ENCODE data around the gene RDH5. TPM values are rescaled to one million over a fixed set of nuclear protein-coding genes. Genes with fewer than 3 reads are reported as not detected.

RDH5 gene
- total and polyA plus RNA-seq, 12 donors: 1.9 to 41.4 (median 5.3) TPM

DNA sequence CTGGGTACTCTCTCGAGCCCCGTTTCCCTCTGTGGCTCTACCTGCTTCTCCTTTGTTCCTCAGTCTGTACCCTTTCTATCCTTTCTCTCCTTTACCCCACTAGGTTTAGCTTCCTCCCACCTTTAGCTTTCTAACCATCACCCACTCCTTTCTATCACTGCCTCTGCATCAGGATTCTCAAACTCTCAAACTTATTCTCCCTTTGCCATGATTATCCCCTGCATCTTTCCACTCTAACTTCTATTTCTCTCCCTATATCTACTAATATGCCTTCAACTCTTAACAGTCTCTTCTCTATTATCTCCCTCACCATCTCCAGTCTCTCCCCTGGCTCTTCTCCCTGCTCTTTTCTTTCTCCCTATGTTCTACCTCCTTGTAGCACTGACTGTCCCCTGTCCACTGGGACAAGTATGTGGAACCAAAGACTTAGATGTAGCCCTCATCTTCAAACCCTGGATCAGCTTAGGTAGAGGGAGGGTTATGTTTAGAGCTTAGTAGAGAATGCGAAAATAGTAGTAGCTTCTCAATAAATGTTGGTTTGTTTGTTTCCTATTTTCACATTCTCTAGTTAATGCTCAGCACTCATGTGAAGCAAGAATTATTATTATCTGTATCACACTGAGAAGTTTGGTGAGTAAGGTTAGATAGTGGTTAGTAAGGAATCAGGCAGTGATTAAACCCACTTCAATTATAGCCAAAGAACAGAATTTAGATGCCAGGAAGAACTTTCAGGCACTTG is 26.1 kb downstream of the RDH5 start:
- H3K4me3 ChIP-seq: no peak overlapping the region
- intact Hi-C loops (cut with DNase I): loop anchor here in 1 of 2 donors (10.0 kb wide), 1 partner anchor 58 kb away; no protein-coding TSS in a partner anchor
- TF ChIP-seq POLR2A (IDR thresholded peaks at IDR 0.05): no peak
- TF ChIP-seq, protein P1, sequence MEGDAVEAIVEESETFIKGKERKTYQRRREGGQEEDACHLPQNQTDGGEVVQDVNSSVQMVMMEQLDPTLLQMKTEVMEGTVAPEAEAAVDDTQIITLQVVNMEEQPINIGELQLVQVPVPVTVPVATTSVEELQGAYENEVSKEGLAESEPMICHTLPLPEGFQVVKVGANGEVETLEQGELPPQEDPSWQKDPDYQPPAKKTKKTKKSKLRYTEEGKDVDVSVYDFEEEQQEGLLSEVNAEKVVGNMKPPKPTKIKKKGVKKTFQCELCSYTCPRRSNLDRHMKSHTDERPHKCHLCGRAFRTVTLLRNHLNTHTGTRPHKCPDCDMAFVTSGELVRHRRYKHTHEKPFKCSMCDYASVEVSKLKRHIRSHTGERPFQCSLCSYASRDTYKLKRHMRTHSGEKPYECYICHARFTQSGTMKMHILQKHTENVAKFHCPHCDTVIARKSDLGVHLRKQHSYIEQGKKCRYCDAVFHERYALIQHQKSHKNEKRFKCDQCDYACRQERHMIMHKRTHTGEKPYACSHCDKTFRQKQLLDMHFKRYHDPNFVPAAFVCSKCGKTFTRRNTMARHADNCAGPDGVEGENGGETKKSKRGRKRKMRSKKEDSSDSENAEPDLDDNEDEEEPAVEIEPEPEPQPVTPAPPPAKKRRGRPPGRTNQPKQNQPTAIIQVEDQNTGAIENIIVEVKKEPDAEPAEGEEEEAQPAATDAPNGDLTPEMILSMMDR (IDR thresholded peaks at IDR 0.05): no peak
- H3K9me3 ChIP-seq (replicated peaks in 1 of 3): no peaks in the 10 kb centered on the region
- no peak for DNase-seq
- no peaks in the 10 kb centered on the region for H3K27me3 ChIP-seq
- peaks cover 0 to 2% of the 10 kb centered on the region in 2 donors for H3K36me3 ChIP-seq (replicated peaks in 1 of 2)
- peak overlapping the region in 2 of 5 donors; percentile 47 to 59 for H3K27ac ChIP-seq
- 39 to 52% (median 45%) methylated on average over 3 of the region's 3 CpGs for WGBS, 4 donors
- H3K4me1 ChIP-seq (replicated peaks in 1 of 2): peaks cover 8 to 15% of the 10 kb centered on the region in 2 donors

DNA sequence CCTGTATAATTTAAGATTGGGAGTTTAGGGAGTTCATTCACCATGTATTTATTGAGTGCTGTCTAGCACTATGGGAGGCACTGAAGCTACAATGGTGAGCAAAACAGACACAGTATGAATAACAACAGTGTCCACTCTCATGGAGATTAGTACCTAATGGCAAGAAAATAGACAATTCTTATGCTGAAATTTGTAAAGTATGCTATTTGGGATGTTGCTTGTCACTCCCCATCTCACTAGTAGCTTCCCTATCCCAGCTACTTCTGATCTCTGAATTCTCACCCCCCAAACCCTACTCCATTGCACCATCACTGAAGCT is 26.7 kb downstream of the RDH5 start:
- Histone ChIP-seq H3K36me3 (replicated peaks in 1 of 2) (peaks cover 0 to 7% of the 10 kb centered on the region in 2 donors), H3K4me1 (replicated peaks in 1 of 2) (peaks cover 8 to 15% of the 10 kb centered on the region in 2 donors), H3K27me3 (no peaks in the 10 kb centered on the region), H3K4me3 (no peak overlapping the region), H3K27ac (no peak overlapping the region), H3K9me3 (replicated peaks in 1 of 3) (no peaks in the 10 kb centered on the region)
- intact Hi-C loops (cut with DNase I): loop anchor here in 1 of 2 donors (10.0 kb wide), 1 partner anchor 58 kb away; no protein-coding TSS in a partner anchor
- no peak for DNase-seq
- TF ChIP-seq POLR2A (IDR thresholded peaks at IDR 0.05): no peak
- TF ChIP-seq, protein P1 (IDR thresholded peaks at IDR 0.05): no peak

DNA sequence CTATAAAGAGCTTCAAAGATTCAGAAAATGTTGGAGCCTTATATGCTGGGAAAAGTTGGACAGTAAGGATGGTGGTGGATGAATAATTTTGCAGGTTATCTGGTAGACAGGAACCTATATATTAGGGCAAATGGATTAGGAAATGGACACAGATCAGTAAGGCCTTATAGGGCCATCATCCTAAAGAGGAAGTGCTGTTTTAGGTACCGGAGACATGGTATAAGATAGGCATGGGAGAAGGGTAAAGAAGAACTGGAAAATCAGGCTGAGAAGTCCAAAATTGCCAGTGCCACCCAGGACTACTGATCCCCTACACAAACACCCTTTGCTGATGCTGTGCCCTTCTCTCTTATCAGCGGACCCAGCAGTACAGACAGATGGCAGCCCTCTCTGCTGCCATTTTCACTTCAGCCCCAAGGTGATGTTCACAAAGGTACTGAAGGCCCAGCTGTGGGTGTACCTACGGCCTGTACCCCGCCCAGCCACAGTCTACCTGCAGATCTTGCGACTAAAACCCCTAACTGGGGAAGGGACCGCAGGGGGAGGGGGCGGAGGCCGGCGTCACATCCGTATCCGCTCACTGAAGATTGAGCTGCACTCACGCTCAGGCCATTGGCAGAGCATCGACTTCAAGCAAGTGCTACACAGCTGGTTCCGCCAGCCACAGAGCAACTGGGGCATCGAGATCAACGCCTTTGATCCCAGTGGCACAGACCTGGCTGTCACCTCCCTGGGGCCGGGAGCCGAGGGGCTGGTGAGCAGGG is 28.2 kb downstream of the RDH5 start:
- Histone ChIP-seq H3K27ac (no peak overlapping the region), H3K4me3 (no peak overlapping the region), H3K9me3 (replicated peaks in 1 of 3) (no peaks in the 10 kb centered on the region), H3K27me3 (no peaks in the 10 kb centered on the region), H3K4me1 (replicated peaks in 1 of 2) (peaks cover 8 to 15% of the 10 kb centered on the region in 2 donors), H3K36me3 (replicated peaks in 1 of 2) (peaks cover 0 to 23% of the 10 kb centered on the region in 2 donors)
- WGBS, 4 donors: 92 to 94% (median 93%) methylated on average over 10 to 18 of the region's 18 CpGs
- no peak for TF ChIP-seq POLR2A (IDR thresholded peaks at IDR 0.05)
- TF ChIP-seq, protein P1 (IDR thresholded peaks at IDR 0.05): no peak
- peak in 1 of 7 donors; percentile 52 for DNase-seq
- intact Hi-C loops (cut with DNase I): loop anchor here in 1 of 2 donors (10.0 kb wide), 1 partner anchor 56 kb away; no protein-coding TSS in a partner anchor

DNA sequence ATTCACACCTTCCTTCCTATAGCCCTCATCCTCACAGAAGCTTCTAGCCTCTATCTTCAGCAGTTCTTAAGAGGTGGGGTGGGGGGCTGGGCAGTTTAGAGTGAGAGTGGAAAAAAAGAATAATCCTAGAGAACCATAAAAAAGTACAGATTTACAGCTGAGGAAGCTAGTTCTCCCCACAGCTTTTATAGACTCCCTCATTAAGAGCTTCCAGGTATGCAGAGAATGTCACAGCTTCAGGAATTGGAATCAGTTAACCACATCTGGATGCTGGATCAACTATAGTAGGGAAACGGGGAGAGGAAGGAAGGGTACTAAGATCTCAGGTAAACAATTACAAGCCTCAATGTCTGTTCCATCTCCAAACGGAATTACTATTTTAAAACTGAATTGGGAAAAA is 35.1 kb downstream of the RDH5 start:
- peaks cover 0 to 61% of the 10 kb centered on the region in 2 donors for H3K36me3 ChIP-seq (replicated peaks in 1 of 2)
- intact Hi-C loops (cut with DNase I): no loop called here
- WGBS, 4 donors: 64 to 82% (median 76%) methylated on average over 2 of the region's 2 CpGs

More for the DNA sequence above, 35.1 kb downstream of the RDH5 start:
- Histone ChIP-seq H3K4me3 (no peak overlapping the region), H3K9me3 (replicated peaks in 1 of 3) (no peaks in the 10 kb centered on the region), H3K27ac (no peak overlapping the region), H3K4me1 (replicated peaks in 1 of 2) (no peaks in the 10 kb centered on the region), H3K27me3 (no peaks in the 10 kb centered on the region)
- TF ChIP-seq, protein P1 (IDR thresholded peaks at IDR 0.05): no peak
- no peak for TF ChIP-seq POLR2A (IDR thresholded peaks at IDR 0.05)
- DNase-seq: no peak

Measured in adrenal gland (tissue), 12 donors.